GM12873 (cell line): ENCODE data around the gene CPAMD8.

ENCODE experiments used
- TF ChIP-seq, protein P1 (sequence below): IDR thresholded peaks from 2 replicates; pipeline ENCODE4 v1.5.1; 2012; ENCODE audit warnings: low read depth, mild to moderate bottlenecking, moderate library complexity, low read length, control low read depth; ENCODE audit not compliant: insufficient read depth; ENCODE audit errors: missing control alignments

Gene CPAMD8

GRCh38 chr19:16940626-16941025 is 86.0 kb downstream of the CPAMD8 start:
- TF ChIP-seq, protein P1, sequence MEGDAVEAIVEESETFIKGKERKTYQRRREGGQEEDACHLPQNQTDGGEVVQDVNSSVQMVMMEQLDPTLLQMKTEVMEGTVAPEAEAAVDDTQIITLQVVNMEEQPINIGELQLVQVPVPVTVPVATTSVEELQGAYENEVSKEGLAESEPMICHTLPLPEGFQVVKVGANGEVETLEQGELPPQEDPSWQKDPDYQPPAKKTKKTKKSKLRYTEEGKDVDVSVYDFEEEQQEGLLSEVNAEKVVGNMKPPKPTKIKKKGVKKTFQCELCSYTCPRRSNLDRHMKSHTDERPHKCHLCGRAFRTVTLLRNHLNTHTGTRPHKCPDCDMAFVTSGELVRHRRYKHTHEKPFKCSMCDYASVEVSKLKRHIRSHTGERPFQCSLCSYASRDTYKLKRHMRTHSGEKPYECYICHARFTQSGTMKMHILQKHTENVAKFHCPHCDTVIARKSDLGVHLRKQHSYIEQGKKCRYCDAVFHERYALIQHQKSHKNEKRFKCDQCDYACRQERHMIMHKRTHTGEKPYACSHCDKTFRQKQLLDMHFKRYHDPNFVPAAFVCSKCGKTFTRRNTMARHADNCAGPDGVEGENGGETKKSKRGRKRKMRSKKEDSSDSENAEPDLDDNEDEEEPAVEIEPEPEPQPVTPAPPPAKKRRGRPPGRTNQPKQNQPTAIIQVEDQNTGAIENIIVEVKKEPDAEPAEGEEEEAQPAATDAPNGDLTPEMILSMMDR = no peak

- TF ChIP-seq, protein P1 = no peak
Measured at GRCh38 chr19:16938211-16938610, 88.4 kb downstream of the CPAMD8 start.

GRCh38 chr19:16936901-16937300 is 89.7 kb downstream of the CPAMD8 start:
- TF ChIP-seq, protein P1 = no peak

- TF ChIP-seq, protein P1 = no peak
Measured at GRCh38 chr19:16934489-16934888, 92.1 kb downstream of the CPAMD8 start.

- TF ChIP-seq, protein P1 = no peak
Measured at GRCh38 chr19:16931306-16931705, 95.3 kb downstream of the CPAMD8 start.

GRCh38 chr19:16930753-16931152 is 95.9 kb downstream of the CPAMD8 start:
- TF ChIP-seq, protein P1 = no peak

DNA sequence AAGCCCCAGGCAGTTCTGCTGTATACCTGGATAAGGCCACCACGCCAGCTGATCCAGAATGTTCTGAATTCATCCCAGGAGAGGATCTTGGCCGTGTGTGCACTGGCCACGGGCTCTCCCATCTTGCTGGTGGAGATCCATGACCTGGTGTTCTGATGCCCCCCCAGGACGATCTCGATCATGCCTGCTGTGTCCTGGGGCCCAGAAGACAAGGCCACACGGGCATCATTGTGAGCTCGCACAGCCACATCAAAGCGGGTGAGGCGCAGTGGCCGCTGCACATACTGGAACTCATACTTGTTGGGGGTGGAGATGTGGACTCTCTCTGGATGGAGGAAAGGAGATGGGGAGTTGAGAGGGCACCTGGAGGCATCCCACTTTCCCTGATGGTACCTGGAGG is 97.7 kb downstream of the CPAMD8 start:
- TF ChIP-seq, protein P1 = no peak
